Measurements from ENCODE around the gene PDE6G.
"Not testable (repeated sequence)": the region's sequence is repeated elsewhere in the genome, so short reads cannot be mapped to it uniquely, and the experiment has no call there.

The PDE6G gene

DNA sequence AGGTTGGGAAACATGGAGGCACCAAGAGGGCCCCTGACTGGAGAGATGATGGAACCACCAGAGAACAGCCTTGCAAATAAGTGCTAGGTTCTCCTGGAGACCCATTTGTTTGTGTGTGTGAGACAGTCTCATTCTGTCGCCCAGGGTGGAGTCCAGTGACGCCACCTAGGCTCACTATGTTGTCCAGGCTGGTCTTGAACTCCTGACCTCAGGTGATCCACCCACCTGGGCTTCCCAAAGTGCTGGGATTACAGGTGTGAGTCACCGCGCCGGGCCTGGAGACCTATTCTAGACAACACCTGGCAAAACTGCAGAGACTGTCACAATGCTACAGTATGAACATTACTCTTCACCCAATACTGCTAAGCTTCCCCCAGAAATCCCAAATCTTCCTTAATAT is 20.9 kb downstream of the PDE6G start:
- no peak for DNase-seq (ENCODE audit: low read depth, low spot score)

- DNase-seq (ENCODE audit: low read depth, low spot score), result no peak
These were observed 24.9 kb downstream of the PDE6G start for GRCh38 chr17:81631482-81631881.

GRCh38 chr17:81630274-81630673 is 26.1 kb downstream of the PDE6G start:
- DNase-seq (ENCODE audit: low read depth, low spot score), result no peak

- DNase-seq (ENCODE audit: low read depth, low spot score), result no peak
These were observed 34.7 kb downstream of the PDE6G start for GRCh38 chr17:81621494-81622130.

- DNase-seq (ENCODE audit: low read depth, low spot score), result not testable (repeated sequence)
These were observed 38.0 kb downstream of the PDE6G start for GRCh38 chr17:81618307-81618706.

GRCh38 chr17:81616877-81617276 is 39.5 kb downstream of the PDE6G start:
- DNase-seq (ENCODE audit: low read depth, low spot score), result no peak

DNA sequence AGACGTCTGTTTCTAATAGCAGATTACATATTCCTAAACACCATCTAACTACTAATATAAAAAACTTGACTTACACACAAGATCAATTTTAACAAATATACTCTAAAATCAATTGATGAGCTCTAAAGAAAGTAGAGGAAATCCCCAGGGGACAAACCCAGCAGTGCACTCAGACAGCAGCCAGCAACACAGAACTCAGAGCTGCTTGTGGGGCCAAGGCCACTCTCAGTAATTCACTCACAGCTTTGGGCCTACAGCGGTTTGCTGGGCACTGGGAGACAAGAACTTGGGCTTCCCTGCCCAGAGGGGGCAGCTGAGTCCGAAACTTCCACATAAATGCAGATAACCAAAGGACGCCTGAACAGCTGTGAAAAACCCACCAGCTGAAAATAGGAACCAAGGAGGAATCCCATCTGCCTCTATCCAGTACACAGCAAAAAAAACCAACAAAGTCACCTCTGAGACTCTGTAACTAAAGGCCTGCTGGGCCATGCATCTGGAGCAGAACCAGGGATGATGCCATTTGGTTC is 40.9 kb downstream of the PDE6G start:
- no peak for DNase-seq (ENCODE audit: low read depth, low spot score)

DNA sequence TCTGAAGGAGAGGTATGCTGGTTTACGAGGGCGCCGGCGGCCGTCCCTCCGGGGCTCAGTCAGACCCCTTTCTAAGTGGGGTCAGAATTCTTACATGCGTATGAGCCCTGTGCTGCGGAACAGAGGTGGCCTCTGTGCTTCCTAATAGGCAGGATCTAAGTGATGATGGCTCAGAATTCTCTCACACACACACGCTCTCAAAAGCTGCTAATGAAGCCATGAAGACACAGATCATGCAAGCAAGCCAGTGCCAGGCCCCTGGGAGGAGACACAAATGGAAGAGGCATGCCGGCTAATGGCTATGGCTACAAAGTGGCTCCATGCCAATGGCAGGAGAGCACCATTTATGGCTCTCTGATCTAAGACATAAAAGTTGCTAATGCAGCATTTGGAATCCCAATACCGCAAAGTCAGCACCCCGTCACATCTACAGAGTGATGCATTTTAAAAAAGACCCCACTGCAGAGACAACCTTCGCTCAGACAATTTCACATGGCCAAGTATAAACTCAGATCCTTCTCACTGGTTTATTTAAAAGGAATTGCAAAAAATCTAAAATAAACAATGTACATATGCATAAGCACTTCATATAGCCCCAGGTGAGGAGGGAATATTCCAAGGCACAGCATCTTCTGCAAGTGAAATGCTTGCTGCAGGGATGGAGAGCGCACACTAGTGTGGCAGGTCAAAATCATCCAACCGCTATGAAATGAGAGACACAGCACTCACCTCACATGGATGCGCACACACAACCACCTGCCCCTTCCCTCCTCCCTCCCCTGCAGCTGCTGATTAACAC is 44.0 kb downstream of the PDE6G start:
- DNase-seq (ENCODE audit: low read depth, low spot score), result no peak

DNA sequence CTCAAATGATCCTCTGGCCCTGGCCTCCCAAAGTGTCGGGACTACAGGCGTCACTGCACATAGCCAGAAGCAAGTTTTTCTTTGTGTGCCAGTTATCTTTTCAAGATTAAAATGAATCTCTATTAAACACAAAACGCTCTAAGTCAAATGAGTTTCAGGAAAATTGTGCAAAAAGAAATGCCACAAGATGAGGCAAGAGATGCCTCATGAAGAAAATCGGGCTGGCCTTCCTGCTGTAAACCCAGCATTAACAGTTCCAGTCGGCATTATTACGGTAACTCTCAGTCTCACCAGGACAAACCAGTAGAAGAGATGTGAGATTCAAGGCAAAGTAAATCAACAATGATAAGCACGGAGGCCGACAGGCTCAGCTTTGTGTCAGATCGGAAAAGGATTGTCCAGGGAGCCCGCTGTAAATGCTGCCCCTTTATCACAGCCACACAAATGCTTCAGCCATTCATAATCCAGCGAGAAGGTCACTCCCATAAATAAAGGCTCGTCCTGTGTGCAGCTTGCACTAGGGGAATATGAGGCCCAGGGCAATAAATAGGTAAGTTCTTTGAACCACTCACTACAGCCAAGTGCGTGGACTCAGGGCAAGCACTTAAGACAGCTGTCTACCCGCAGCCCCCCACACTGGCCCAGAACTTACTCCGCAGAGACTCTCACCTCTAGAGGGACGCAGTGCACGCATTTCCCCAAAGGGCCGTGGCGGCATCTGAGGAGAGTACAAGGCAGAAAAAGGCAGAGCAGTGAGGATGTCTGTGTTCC is 46.6 kb downstream of the PDE6G start:
- no peak for DNase-seq (ENCODE audit: low read depth, low spot score)

GRCh38 chr17:81608605-81609004 is 47.7 kb downstream of the PDE6G start:
- DNase-seq (ENCODE audit: low read depth, low spot score), result no peak

GRCh38 chr17:81608082-81608481 is 48.3 kb downstream of the PDE6G start:
- DNase-seq (ENCODE audit: low read depth, low spot score), result no peak

GRCh38 chr17:81607431-81607830 is 48.9 kb downstream of the PDE6G start:
- no peak for DNase-seq (ENCODE audit: low read depth, low spot score)

GRCh38 chr17:81603846-81604610 is 52.3 kb downstream of the PDE6G start:
- no peak for DNase-seq (ENCODE audit: low read depth, low spot score)

DNA sequence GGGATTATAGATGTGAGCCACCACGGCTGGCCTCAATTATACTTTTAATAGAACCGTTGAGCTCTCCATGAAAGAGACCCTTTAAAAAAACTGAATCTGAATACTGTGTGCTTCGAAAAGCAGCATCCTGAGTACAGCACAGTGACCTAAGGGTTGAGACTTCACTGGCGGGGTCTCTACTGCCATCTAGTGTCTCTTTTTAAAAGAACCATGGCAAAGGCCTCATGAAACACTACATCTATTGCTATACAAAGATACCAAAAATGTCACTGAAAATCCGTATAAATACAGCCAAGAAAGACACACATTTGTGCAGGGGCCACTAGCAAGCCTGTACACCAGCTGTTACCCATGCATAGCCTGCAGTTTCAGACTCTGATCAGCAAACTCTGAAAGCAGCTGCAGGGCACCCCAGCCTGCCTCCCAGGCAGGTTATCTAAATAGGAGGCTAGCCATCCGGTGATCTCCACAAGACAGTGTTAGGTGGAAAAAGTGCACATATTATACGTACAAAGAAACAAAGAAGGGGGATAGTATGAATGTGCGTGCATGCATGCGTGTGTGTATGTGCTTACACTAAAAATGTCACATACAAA is 54.7 kb downstream of the PDE6G start:
- peak; percentile 13 for DNase-seq (ENCODE audit: low read depth, low spot score)

Measured in activated CD4-positive, CD25-positive, alpha-beta regulatory T cell treated with anti-CD3 and anti-CD28 coated beads, Interleukin-2, amount 50 U/mL, for 16 hours (primary cell).